ENCODE measurements around the gene PPP1R1C.

PPP1R1C gene

GRCh38 chr2:181972431-181973170 is 13.1 kb upstream of the PPP1R1C start:
- DNase-seq = no peak

GRCh38 chr2:181973171-181973783 is 12.4 kb upstream of the PPP1R1C start:
- DNase-seq = no peak

GRCh38 chr2:181977661-181978350 is 7.8 kb upstream of the PPP1R1C start:
- no peak for DNase-seq

- no peak for DNase-seq
These were observed 7.1 kb upstream of the PPP1R1C start for GRCh38 chr2:181978351-181979150.

- no peak for DNase-seq
These were observed 1.6 kb upstream of the PPP1R1C start for GRCh38 chr2:181984060-181984459.

GRCh38 chr2:181984814-181985631 is 630 bp upstream of the PPP1R1C start:
- DNase-seq = no peak

DNA sequence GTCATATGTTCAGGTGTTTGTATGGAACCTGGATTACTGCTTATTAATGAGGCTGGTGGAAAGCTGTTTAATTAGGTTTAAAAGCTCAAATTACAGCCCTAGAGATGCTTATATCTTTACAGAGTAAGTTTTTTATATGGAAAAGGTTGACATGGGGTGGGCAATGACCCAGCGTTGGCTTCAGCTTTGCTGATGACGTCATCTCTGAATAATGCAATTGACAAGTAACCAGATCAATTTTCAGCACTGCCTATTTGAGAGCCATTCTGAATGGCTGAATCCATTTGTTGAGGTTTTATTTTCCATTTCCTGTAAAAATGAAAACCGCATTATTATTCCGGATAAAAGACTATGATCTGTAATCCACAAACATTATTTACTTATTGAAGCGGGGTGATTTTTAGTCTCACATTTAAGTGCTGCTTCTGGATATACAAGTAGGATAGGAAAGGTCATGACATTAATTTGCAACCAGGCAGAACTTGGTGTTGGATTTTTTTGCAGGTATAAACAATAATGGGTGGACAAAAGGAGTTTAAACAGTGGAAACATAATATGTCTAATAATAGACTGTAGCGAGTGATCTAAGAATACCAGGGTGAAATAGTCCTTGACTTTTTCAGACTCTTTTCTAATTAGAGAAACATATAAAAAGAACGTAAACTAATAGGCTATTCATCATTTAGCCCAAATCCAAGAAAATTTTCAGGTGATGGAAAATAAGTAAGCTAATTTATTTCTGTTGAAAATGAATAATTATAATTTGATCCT is 2.7 kb downstream of the PPP1R1C start:
- DNase-seq = no peak

GRCh38 chr2:181989099-181989498 is 3.4 kb downstream of the PPP1R1C start:
- no peak for DNase-seq

- no peak for DNase-seq
These were observed 5.7 kb downstream of the PPP1R1C start for GRCh38 chr2:181991171-181991885.

DNA sequence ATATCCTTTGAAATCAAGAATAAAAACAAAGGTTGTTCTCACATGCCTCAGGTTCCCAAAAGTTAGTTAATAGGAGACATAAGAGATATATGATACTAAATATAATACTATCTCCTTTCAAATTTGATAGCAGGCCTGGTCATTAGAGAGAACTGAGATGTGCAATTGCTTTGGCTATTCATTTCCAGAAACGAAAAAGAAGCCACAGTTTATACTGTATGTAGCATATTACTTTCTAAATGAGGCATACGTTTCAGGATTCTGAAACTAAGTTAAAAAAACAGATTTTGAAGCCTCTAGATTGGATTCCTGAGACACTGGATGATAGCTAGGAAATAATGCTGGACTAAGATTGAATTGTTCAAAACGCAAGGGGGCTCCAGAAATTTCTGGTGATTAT is 7.1 kb downstream of the PPP1R1C start:
- DNase-seq = no peak

- no peak for DNase-seq
These were observed 9.6 kb downstream of the PPP1R1C start for GRCh38 chr2:181995289-181995688.

DNA sequence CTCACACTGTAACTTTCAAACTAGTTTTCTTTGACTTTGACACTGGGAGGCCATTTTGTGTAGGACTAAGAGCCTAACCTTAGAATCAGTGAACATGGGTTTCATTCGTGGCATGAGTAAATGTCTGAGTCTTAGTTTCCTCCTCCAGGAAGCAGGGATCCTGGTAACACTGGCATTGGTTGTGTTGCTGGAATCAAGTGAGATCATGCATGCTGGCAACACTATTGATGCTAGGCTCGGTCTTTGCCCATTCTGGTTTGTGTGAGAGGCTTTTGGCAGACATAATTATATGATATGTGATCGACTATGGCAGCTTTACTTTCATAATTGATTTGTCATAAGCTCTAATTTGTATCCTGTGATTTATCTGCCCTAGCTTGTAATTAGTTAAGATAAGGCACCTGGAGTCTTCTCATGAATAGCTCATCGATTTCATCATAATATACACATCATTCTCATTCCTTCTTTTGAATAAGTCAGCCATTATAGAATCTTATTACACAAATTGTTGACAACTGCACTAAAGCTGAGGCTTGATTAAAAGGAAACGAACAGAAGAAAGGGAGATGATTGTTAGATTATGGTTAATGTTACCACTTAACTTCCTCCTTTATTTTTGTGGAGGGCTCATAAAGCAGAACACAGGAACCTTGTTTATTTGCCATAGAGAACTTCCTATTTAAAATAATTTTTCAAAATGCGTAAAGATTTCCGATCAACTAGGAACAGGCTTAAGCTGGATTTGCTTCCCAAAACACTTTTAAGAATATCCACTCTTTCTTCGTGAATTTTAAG is 12.6 kb downstream of the PPP1R1C start:
- DNase-seq = no peak

- no peak for DNase-seq
These were observed 13.4 kb downstream of the PPP1R1C start for GRCh38 chr2:181998891-181999654.

- DNase-seq = no peak
These were observed 14.3 kb downstream of the PPP1R1C start for GRCh38 chr2:181999911-182000310.

GRCh38 chr2:182004945-182005520 is 19.4 kb downstream of the PPP1R1C start:
- no peak for DNase-seq

DNA sequence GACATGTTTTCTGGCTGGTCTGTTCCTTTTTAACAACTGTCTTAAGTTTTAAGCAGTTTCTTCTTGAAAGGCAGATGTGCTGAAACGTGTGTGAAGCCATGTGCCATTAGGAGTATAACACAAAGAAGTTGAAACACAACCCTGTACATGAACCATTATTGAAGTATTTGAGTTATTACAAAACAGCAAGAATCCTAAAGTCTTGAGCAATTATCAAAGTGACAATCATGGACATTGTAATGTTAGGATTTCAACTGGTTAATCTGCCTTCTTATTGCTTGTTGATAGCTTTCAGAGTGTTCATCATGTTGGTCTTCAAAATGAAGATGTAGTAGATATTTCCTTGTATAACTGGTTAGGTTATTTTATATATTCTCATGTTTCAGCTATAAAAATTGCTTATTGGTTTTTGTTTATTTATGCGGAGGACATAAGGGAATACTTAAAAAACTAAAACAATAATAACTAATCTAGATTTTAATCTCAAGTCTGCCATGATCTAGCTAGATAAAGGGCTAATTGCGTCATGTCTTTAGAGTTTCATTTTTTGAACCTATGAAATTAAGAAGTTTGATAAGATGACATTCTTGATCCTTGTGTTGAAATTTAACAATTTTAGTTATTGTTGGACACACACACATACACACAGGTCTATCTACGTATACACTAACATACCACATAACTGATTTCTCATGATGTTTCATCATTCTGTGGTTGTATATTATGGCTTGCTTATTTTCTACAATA is 21.1 kb downstream of the PPP1R1C start:
- DNase-seq = no peak

DNA sequence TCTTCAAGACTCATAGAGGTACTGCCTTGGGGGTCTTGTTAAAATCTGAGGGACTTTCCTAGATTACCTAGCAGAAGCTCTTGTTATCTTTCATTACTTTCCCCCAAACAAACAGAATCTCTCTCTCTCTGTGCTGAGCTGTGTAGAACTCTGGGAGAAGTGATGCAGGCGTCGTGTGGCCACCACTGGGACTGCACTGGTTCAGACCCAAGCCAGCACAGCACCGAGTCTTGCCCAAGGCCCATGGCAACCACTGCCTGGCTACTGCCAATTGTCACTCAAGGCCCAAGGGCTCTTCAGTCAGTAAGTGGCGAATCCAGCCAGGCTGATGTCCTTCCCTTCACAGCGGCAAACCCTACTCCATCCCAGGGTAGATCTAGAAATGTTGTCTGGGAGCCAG is 28.6 kb downstream of the PPP1R1C start:
- no peak for DNase-seq

Measured in activated effector memory CD4-positive, alpha-beta T cell treated with Interleukin-2 at 50 U/mL for 16 hours (primary cell).